ENCODE data around the gene DNAJB9. TPM values are rescaled to one million over a fixed set of nuclear protein-coding genes. Genes with fewer than 3 reads are reported as not detected.

The DNAJB9 gene
- total and polyA plus RNA-seq, 9 of the 15 experiments (the other 6 are each of a cell fraction or from before 2014, with no cell fraction given): 4.3 to 34.2 (median 9.6) TPM

GRCh38 chr7:108569381-108570145 lies at the start of gene DNAJB9, which contains the start of gene THAP5 (continued):
- no peak for TF ChIP-seq ZNF140 (CRISPR knock-in tag; IDR thresholded peaks at IDR 0.05)
- TF ChIP-seq MTA3 (IDR thresholded peaks at IDR 0.05; ENCODE audit: borderline replicate concordance): peak; percentile 75
- no peak; the same call in 1 of the 2 replicates for TF ChIP-seq RBM14 (IDR thresholded peaks at IDR 0.05; ENCODE audit: borderline replicate concordance, insufficient read depth, low read depth, low read length)
- no peak for TF ChIP-seq ZNF280A (IDR thresholded peaks at IDR 0.05; ENCODE audit: low read depth, partially characterized antibody)
- TF ChIP-seq MAFG (tag; conservative IDR thresholded peaks at IDR 0.05): no peak
- TF ChIP-seq CTBP1 (IDR thresholded peaks at IDR 0.05; ENCODE audit: borderline replicate concordance): peak; percentile 95
- no peak for TF ChIP-seq ZNF217 (CRISPR knock-in tag; IDR thresholded peaks at IDR 0.05)
- TF ChIP-seq NFYB (IDR thresholded peaks at IDR 0.05; ENCODE audit: extremely low read depth, insufficient read length): peak; percentile 37
- TF ChIP-seq SP1 (CRISPR knock-in tag; IDR thresholded peaks at IDR 0.05): peak; percentile 75; the same call in 1 of the 2 replicates
- peak; percentile 99 for TF ChIP-seq LCOR (CRISPR knock-in tag; IDR thresholded peaks at IDR 0.05)
- peak; percentile 13 for TF ChIP-seq ZNF384 (IDR thresholded peaks at IDR 0.05; ENCODE audit: low read depth, low read length)
- TF ChIP-seq ZNF431 (CRISPR knock-in tag; IDR thresholded peaks at IDR 0.05): 0 out of 2 replicates have a peak, but pooled peaks have one; percentile 45
- no peak for TF ChIP-seq THRAP3 (IDR thresholded peaks at IDR 0.05; ENCODE audit: borderline replicate concordance)
- TF ChIP-seq NELFE (IDR thresholded peaks at IDR 0.05; ENCODE audit: insufficient read depth, insufficient read length): no peak
- peak; percentile 89 for TF ChIP-seq CBX1 (IDR thresholded peaks at IDR 0.05; ENCODE audit: low read depth)
- no peak for TF ChIP-seq CC2D1A (IDR thresholded peaks at IDR 0.05)
- peak; percentile 96 for TF ChIP-seq POLR2B (IDR thresholded peaks at IDR 0.05; ENCODE audit: low read depth, partially characterized antibody)
- TF ChIP-seq GMEB1 (CRISPR knock-in tag; IDR thresholded peaks at IDR 0.05): peak; percentile 69
- 0 out of 2 replicates have a peak, but pooled peaks have one; percentile 24 for TF ChIP-seq CHCHD3 (CRISPR knock-in tag; IDR thresholded peaks at IDR 0.05)
- no peak for TF ChIP-seq TCF7 (IDR thresholded peaks at IDR 0.05; ENCODE audit: borderline replicate concordance)
- TF ChIP-seq CBX3 (IDR thresholded peaks at IDR 0.05; ENCODE audit: borderline replicate concordance in 1 of 2, low read length in 2 of 2): peak in 1 of 2 experiments; percentile 91; a peak in 2 of 3 replicates
- TF ChIP-seq SOX6 (IDR thresholded peaks at IDR 0.05): peak; percentile 90
- TF ChIP-seq POLR2G (IDR thresholded peaks at IDR 0.05; ENCODE audit: low read depth, low read length): peak; percentile 100
- TF ChIP-seq ZNF12 (CRISPR knock-in tag; IDR thresholded peaks at IDR 0.05): 0 out of 2 replicates have a peak, but pooled peaks have one; percentile 62
- TF ChIP-seq RBM25 (IDR thresholded peaks at IDR 0.05; ENCODE audit: low read depth, low read length, severe bottlenecking): no peak
- TF ChIP-seq CXXC5 (CRISPR knock-in tag; IDR thresholded peaks at IDR 0.05): peak; percentile 84
- peak; percentile 96; the same call in 1 of the 2 replicates for TF ChIP-seq JUN (IDR thresholded peaks at IDR 0.05; ENCODE audit: borderline replicate concordance, low read depth, low read length)
- 0 out of 2 replicates have a peak, but pooled peaks have one; percentile 13 for TF ChIP-seq JUN (CRISPR knock-in tag; IDR thresholded peaks at IDR 0.05; ENCODE audit: borderline replicate concordance)

Data from K562 (cell line).